Measurements from ENCODE around the gene EFCAB13. TPM values are rescaled to one million over a fixed set of nuclear protein-coding genes. Genes with fewer than 3 reads are reported as not detected.

The EFCAB13 gene
- total and polyA plus RNA-seq, 2 of the 4 experiments (the other 2 are of a cell fraction), result 0.77 to 1.4 TPM

DNA sequence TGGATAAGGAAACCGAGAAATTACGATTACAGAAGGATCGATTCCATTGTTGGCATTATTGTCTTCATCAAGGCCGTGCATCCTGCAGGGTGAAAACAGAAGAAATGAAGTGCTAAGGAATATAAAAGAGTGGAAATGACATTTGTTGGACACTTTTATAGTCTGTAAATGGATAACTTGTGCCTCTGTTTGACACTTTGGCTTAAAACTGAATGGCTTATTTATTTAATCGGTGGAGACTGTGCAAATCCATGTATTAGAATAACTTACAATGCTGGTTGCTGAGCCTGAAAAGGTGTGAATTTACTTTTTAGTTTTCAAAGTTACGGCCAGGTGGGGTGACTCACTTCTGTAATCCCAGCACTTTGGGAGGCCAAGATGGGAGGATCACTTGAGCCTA, 38.8 kb upstream of the EFCAB13 start:
- no peak overlapping the region for H3K18ac ChIP-seq (ENCODE audit: low read depth, low read length)
- no peak overlapping the region for H2BK120ac ChIP-seq (ENCODE audit: low read depth, low read length)
- H3K14ac ChIP-seq (replicated peaks; ENCODE audit: low read depth, low read length), result no peak overlapping the region
- POLR2A ChIA-PET (ENCODE audit: unreplicated experiment), result no interaction called here
- H3K9ac ChIP-seq (ENCODE audit: low read depth, low read length), result no peak overlapping the region
- peaks cover 4 to 26% of the 10 kb centered on the region in 2 experiments; a peak in 3 of 4 replicates for H3K79me1 ChIP-seq (ENCODE audit: low read depth in 1 of 2, low read length in 2 of 2)
- no peak for TF ChIP-seq CEBPB (IDR thresholded peaks at IDR 0.05; ENCODE audit: low read depth, low read length)
- TF ChIP-seq MXI1 (IDR thresholded peaks at IDR 0.05; ENCODE audit: borderline replicate concordance, low read depth, low read length), result no peak
- no peak for TF ChIP-seq BHLHE40 (IDR thresholded peaks at IDR 0.05; ENCODE audit: low read depth, low read length)
- TF ChIP-seq, protein P1, sequence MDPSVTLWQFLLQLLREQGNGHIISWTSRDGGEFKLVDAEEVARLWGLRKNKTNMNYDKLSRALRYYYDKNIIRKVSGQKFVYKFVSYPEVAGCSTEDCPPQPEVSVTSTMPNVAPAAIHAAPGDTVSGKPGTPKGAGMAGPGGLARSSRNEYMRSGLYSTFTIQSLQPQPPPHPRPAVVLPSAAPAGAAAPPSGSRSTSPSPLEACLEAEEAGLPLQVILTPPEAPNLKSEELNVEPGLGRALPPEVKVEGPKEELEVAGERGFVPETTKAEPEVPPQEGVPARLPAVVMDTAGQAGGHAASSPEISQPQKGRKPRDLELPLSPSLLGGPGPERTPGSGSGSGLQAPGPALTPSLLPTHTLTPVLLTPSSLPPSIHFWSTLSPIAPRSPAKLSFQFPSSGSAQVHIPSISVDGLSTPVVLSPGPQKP (IDR thresholded peaks at IDR 0.05; ENCODE audit: borderline replicate concordance, low read depth, low read length), result no peak
- TF ChIP-seq USF2 (IDR thresholded peaks at IDR 0.05; ENCODE audit: low read depth, low read length), result no peak
- no peak for TF ChIP-seq RFX5 (IDR thresholded peaks at IDR 0.05; ENCODE audit: low read depth, low read length)
- no peak for TF ChIP-seq POLR2A (IDR thresholded peaks at IDR 0.05; ENCODE audit: low read depth, low read length)
- no peak for TF ChIP-seq MAZ (IDR thresholded peaks at IDR 0.05; ENCODE audit: borderline replicate concordance, low read depth, low read length)
- TF ChIP-seq FOS (IDR thresholded peaks at IDR 0.05; ENCODE audit: low read depth, low read length), result no peak
- no peak for TF ChIP-seq MAFK (IDR thresholded peaks at IDR 0.05; ENCODE audit: low read depth, low read length)
- TF ChIP-seq RCOR1 (IDR thresholded peaks at IDR 0.05; ENCODE audit: insufficient replicate concordance, low read length), result no peak
- no peak for TF ChIP-seq SMC3 (IDR thresholded peaks at IDR 0.05; ENCODE audit: low read depth, low read length)
- no peak for TF ChIP-seq CHD1 (IDR thresholded peaks at IDR 0.05; ENCODE audit: low read depth, low read length)
- no peak for TF ChIP-seq RAD21 (IDR thresholded peaks at IDR 0.05; ENCODE audit: low read length)
- no peak for TF ChIP-seq CTCF (conservative IDR thresholded peaks at IDR 0.05; ENCODE audit: low read depth, low read length)
- TF ChIP-seq NFE2L2 (IDR thresholded peaks at IDR 0.05; ENCODE audit: low read depth, low read length), result no peak
- 87% methylated on average over 3 of the region's 6 CpGs; no CpG with 5 or more reads in 1 of the 2 experiments for WGBS, 2 experiments (ENCODE audit: extremely low coverage in 2 of 2, insufficient read length in 1 of 2)
- H3K27me3 ChIP-seq (ENCODE audit: control insufficient read depth, insufficient read depth, low read length), result no peaks in the 10 kb centered on the region
- peaks cover 16% of the 10 kb centered on the region for H3K4me1 ChIP-seq (ENCODE audit: control insufficient read depth, insufficient read depth, low read length)
- H3K4ac ChIP-seq (ENCODE audit: low read depth, low read length), result no peak overlapping the region
- H2BK20ac ChIP-seq (ENCODE audit: low read depth, low read length), result no peak overlapping the region
- no peak overlapping the region for H4K91ac ChIP-seq (ENCODE audit: insufficient read depth, low read depth, low read length)
- H3K4me3 ChIP-seq (ENCODE audit: insufficient read depth, low read depth, low read length), result no peak overlapping the region
- no peak overlapping the region for H2AFZ ChIP-seq (replicated peaks; ENCODE audit: low read length, poor library complexity)
- intact Hi-C loops (cut with micrococcal nuclease), result no loop called here
- no peak overlapping the region for H3K4me2 ChIP-seq (ENCODE audit: low read depth, low read length)
- DNase-seq (no peak), ATAC-seq (ENCODE audit: low read depth) (no peak)
- in situ Hi-C loops (cut with MboI; ENCODE audit: low sequenced_read_pairs), result no loop called here
- no peak overlapping the region for H3K23ac ChIP-seq (ENCODE audit: low read depth, low read length)
- dilution Hi-C loops (cut with HindIII; ENCODE audit: low sequenced_read_pairs, unreplicated experiment), result no loop called here
- peaks cover 26% of the 10 kb centered on the region for H3K9me1 ChIP-seq (ENCODE audit: insufficient read depth, low read length)
- no peak overlapping the region for H2BK5ac ChIP-seq (ENCODE audit: low read depth, low read length, poor library complexity, severe bottlenecking)
- H3K36me3 ChIP-seq (ENCODE audit: control insufficient read depth, insufficient read depth, low read length), result peaks cover 36% of the 10 kb centered on the region
- no peak overlapping the region for H3K56ac ChIP-seq (ENCODE audit: extremely low read depth, insufficient read depth, low read length)
- CTCF ChIA-PET, result no interaction called here
- H4K8ac ChIP-seq (ENCODE audit: low read depth in 2 of 2, low read length in 2 of 2), result no peak overlapping the region
- H2AK9ac ChIP-seq (replicated peaks; ENCODE audit: low read depth, low read length, poor library complexity), result no peak overlapping the region
- H4K20me1 ChIP-seq (ENCODE audit: insufficient read depth, low read length), result peaks cover under 1% of the 10 kb centered on the region; the same call in 1 of the 2 replicates
- H3K27ac ChIP-seq (ENCODE audit: insufficient read depth, low read length), result no peak overlapping the region
- no TSS peak for BruUV-seq (replicated peaks)
- no peak overlapping the region for H4K5ac ChIP-seq (ENCODE audit: low read depth, low read length)
- no peak overlapping the region for H2BK15ac ChIP-seq (ENCODE audit: low read depth, low read length)
- H2AK5ac ChIP-seq (ENCODE audit: low read depth, low read length), result no peak overlapping the region
- no peaks in the 10 kb centered on the region for H3K9me3 ChIP-seq (ENCODE audit: control insufficient read depth, insufficient read depth, low read length)

Data from IMR-90 (cell line).